ENCODE results near the gene ZNF385B. TPM values are rescaled to one million over a fixed set of nuclear protein-coding genes. Genes with fewer than 3 reads are reported as not detected.
A peak's percentile ranks its signal among the peaks of the same experiment; 100 is the strongest.

The ZNF385B gene
- total RNA-seq, 1 donor from 2014 or later: not detected

DNA sequence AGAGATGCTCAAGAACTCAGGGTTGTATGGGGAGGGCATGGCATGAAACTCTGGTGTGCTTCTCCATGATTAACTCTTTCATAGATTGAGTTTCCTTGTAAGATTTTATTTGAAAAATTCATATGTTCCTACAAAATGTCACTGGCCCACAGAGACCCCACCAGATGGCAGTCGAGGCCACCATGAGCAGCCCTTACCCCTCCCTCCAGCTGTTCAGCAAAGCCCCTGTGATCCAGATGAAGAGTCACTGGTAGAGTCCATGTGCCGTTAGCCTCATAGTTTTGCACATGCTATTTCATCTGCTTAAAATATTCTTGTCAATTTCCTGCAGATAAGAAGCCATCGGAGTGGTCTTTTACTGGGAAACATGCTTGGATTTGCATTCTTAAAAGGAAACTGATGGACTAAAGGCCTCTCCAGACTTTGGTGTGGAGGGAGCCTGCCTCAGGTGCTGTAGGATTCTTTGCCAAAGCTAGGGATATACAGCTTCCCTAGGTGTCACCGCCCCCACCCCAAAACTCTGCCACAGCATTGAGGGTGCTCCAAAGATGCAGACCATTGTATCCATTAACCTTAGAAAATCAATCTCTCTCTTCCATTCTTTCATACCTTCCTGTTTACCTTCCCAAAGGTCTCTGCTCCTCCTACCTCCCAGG is 18.8 kb downstream of the ZNF385B start:
- H3K27me3 Mint-ChIP-seq: peaks cover 6% of the 10 kb centered on the region
- H3K9me3 Mint-ChIP-seq: no peaks in the 10 kb centered on the region
- no peaks in the 10 kb centered on the region for H3K4me1 Mint-ChIP-seq
- H3K4me3 Mint-ChIP-seq: no peak overlapping the region
- no peaks in the 10 kb centered on the region for H3K36me3 Mint-ChIP-seq (ENCODE audit: low read depth)
- intact Hi-C loops (cut with micrococcal nuclease): loop anchor here (10.0 kb wide), 1 partner anchor 232 kb away; no protein-coding TSS in a partner anchor
- DNase-seq: no peak
- H3K27ac Mint-ChIP-seq: no peak overlapping the region

DNA sequence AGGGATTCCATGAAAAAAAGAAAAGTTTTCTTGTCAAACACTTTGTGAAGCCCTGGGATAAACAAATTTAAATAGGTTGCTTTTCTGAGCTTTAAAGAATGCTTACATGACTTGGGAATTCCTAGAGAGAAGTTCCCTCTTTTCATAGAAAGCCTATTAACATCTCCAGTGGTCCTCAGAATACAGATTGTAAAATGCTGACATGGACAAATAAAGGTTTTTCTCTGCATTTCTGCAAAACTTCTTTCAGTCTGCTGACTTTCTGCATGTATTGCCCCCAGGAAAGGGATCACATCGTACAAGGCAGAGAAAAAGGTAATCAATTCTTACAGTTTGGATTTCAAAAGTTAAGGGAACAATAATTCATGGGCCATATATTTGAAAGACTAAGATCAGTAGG is 20.6 kb downstream of the ZNF385B start:
- H3K4me1 Mint-ChIP-seq: no peaks in the 10 kb centered on the region
- no peaks in the 10 kb centered on the region for H3K36me3 Mint-ChIP-seq (ENCODE audit: low read depth)
- peaks cover 6% of the 10 kb centered on the region for H3K27me3 Mint-ChIP-seq
- intact Hi-C loops (cut with micrococcal nuclease): loop anchor here (10.0 kb wide), 1 partner anchor 234 kb away; no protein-coding TSS in a partner anchor
- H3K27ac Mint-ChIP-seq: no peak overlapping the region
- DNase-seq: no peak
- H3K9me3 Mint-ChIP-seq: no peaks in the 10 kb centered on the region
- no peak overlapping the region for H3K4me3 Mint-ChIP-seq

DNA sequence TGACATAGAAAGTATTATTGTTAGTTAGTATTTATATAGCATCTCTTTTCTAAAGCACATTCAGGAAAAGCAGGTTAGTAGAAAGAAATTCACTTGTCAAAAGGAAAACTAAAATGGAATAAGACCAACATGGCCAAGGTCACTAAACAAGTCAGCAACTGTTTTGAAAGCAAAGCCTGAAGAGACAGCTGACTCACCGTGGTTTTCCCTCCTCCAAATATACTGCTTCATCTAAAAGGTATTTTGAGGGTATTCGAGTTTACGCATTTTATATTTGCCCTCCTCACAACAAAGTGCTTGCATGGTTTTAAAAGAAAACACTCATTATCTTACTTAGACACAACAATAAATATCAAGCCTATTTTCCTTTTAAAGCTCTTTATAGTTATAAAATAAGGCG is 24.0 kb downstream of the ZNF385B start:
- Mint-ChIP-seq H3K9me3 (no peaks in the 10 kb centered on the region), H3K4me1 (no peaks in the 10 kb centered on the region), H3K36me3 (ENCODE audit: low read depth) (no peaks in the 10 kb centered on the region), H3K4me3 (no peak overlapping the region), H3K27ac (no peak overlapping the region), H3K27me3 (peaks cover 4% of the 10 kb centered on the region)
- intact Hi-C loops (cut with micrococcal nuclease): no loop called here
- DNase-seq: no peak

DNA sequence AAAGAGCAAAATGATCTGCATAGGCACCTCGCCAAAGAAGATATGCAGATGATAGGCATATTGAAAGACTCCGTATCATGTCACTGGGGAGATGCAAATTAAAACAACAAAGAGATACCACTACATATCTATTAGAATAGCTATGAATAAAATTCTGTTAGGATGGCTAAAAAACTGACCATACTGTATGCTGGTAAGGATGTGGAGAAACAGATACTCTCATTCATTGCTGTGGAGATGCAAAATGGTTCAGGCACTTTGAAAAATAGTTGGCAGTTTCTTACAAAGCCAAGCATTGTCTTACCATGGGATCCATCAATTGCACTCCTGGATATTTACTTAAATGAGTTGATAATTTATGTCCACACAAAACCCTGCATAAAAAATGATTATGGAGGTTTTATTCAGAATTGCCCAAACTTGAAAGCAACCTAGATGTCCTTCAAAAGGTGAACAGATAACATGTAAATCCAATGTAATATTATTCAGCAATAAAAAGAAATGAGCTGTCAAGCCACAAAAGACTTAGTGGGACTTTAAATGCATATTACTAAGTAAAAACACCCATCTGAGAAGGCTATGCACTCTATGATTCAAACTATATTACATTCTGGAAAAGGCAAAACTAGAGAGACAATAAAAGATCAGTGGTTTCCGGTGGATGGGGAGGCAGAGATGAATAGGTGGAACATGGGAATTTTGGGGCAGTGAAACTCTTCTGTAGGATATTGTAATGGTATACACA is 31.2 kb downstream of the ZNF385B start:
- H3K4me1 Mint-ChIP-seq: no peaks in the 10 kb centered on the region
- no peak overlapping the region for H3K27ac Mint-ChIP-seq

DNA sequence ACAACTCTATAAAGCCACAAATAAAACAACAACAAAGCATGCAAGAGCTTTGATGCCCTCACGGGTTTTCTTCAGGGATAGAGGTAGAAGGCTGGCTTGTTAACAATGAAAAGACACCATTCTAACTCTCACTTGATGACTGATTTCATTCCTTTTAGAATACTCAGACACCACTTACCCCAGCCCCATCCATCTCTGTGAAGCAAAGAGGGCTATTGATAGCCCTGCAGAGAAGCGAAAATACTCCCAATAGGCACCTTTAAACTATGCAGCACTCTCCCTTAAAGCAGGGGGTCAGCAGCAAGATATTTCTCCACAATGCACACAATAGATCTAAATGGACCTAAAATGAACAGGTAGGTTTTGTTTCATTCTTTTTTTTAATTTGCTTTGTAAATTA is 35.1 kb downstream of the ZNF385B start:
- Mint-ChIP-seq H3K27me3 (peaks cover 4% of the 10 kb centered on the region), H3K36me3 (ENCODE audit: low read depth) (no peaks in the 10 kb centered on the region), H3K4me1 (no peaks in the 10 kb centered on the region), H3K27ac (no peak overlapping the region), H3K4me3 (no peak overlapping the region), H3K9me3 (no peaks in the 10 kb centered on the region)
- intact Hi-C loops (cut with micrococcal nuclease): no loop called here
- no peak for DNase-seq

More for the DNA sequence above, 31.2 kb downstream of the ZNF385B start:
- Mint-ChIP-seq H3K9me3 (no peaks in the 10 kb centered on the region), H3K36me3 (ENCODE audit: low read depth) (no peaks in the 10 kb centered on the region), H3K27me3 (peaks cover 4% of the 10 kb centered on the region), H3K4me3 (no peak overlapping the region)
- DNase-seq: peak; percentile 11
- intact Hi-C loops (cut with micrococcal nuclease): no loop called here

DNA sequence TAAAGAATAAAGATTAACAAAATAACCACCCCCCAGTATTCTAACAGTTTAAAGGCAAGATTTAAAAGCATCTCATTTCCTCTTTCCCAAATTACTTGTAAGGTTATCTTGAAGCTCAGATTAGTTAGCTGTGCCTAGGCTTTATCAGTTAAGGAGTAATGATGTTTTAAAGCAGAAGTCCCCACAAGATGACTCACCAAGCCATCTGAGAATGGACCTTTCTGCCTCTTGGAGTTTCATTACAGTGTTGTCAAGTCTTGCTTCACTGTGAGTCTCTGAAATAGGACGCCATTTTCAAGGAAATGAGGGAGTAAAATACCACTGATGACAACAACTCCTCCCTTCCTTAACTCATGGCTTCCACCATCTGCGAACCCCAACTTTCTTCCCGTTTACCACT is 35.9 kb downstream of the ZNF385B start:
- Mint-ChIP-seq H3K4me3 (no peak overlapping the region), H3K27ac (no peak overlapping the region), H3K4me1 (no peaks in the 10 kb centered on the region), H3K36me3 (ENCODE audit: low read depth) (no peaks in the 10 kb centered on the region), H3K9me3 (no peaks in the 10 kb centered on the region), H3K27me3 (peaks cover 4% of the 10 kb centered on the region)
- intact Hi-C loops (cut with micrococcal nuclease): no loop called here
- no peak for DNase-seq

DNA sequence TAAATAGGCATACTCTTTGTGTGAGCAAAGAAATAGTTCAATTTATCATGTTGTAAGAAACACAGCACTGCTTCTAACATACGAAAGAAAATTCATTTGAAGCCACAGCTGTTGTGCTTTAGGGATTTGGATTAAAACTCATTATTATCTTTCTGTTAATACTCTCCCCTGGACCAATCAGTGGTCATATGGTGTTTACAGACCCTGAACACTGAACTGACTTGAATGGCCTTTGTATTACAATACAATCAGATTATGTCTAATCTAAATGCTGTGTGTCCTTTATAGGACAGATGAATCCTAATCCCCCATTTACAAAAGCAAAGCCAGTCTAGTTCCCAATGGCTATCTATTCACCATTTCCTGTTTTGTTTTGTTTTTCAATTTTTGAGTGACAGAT is 36.5 kb downstream of the ZNF385B start:
- H3K36me3 Mint-ChIP-seq (ENCODE audit: low read depth): no peaks in the 10 kb centered on the region
- no peak overlapping the region for H3K27ac Mint-ChIP-seq
- no peak overlapping the region for H3K4me3 Mint-ChIP-seq
- intact Hi-C loops (cut with micrococcal nuclease): no loop called here
- peak; percentile 4 for DNase-seq
- H3K4me1 Mint-ChIP-seq: no peaks in the 10 kb centered on the region
- H3K27me3 Mint-ChIP-seq: peaks cover 4% of the 10 kb centered on the region
- no peaks in the 10 kb centered on the region for H3K9me3 Mint-ChIP-seq

DNA sequence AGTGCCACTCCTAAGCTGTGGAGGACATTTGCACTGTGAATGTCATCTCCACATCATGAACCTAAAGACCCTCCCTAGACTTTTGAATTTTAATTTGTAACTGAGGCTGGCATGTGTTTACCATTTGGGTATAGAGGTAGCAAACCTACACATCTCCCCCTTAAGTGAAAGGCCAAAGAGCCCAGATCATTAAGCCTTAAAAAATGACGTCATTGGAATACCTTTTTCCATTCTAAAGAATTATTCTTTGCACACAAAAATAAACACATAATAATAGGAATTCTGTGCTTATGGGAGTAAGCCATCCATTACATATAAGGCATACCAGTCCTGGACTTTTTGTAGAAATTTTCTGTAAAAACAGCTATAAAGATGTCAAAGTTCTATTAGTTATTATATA is 38.9 kb downstream of the ZNF385B start:
- intact Hi-C loops (cut with micrococcal nuclease): no loop called here
- no peaks in the 10 kb centered on the region for H3K9me3 Mint-ChIP-seq
- peaks cover 4% of the 10 kb centered on the region for H3K27me3 Mint-ChIP-seq

DNA sequence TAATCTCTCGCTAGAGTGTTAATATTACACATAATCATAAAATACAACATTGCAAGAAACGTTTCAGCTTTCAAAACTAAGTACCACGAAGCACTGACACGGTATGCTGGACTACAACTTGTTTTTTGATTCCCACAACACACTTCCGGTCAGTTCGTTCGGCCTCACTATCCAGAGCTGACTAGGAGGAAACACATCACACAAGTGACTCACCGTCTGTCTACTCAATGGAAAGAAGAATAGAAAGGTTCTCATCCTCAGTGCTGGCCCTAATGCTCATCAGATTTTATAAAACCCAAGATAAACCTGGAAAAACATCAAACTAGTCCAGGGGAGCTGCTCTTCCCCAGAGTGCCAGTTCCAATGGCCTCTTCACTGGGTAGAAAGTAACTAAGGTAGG is 42.9 kb downstream of the ZNF385B start:
- no peak for DNase-seq
- Mint-ChIP-seq H3K27me3 (no peaks in the 10 kb centered on the region), H3K4me1 (no peaks in the 10 kb centered on the region), H3K9me3 (no peaks in the 10 kb centered on the region), H3K36me3 (ENCODE audit: low read depth) (no peaks in the 10 kb centered on the region), H3K4me3 (no peak overlapping the region), H3K27ac (no peak overlapping the region)
- intact Hi-C loops (cut with micrococcal nuclease): no loop called here

More for the DNA sequence above, 38.9 kb downstream of the ZNF385B start:
- Mint-ChIP-seq H3K4me3 (no peak overlapping the region), H3K4me1 (no peaks in the 10 kb centered on the region), H3K27ac (no peak overlapping the region), H3K36me3 (ENCODE audit: low read depth) (no peaks in the 10 kb centered on the region)
- no peak for DNase-seq

DNA sequence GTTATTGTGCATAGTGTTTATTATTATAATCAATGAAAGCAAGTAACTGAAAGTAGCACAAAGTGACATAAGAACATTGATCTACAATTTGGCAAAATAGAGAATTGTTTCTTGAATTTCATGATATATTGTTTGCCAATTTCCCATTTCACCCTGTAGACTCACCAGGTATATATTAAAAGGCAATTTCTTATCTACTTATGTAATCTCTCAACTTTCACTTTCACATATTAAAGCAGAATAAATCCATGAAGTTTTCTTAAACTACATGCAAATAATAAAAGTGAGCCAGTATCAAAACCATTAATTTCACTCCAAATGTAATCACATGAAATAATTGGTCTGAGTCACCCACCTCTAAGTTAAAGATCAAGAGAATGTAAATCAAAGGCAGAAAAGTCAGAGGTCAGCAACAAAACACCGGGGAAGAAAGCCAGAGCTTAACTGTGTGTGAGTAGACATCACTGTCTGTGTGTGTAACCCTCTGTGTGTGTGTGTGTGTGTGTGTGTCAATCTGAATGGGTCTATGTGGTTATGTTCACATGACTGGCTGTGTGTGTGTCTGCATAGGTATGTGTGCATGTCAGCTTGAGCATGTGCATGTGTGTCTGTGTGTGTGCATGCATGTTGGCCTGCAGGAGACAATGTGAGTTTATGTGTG is 44.1 kb downstream of the ZNF385B start:
- H3K27ac Mint-ChIP-seq: no peak overlapping the region
- H3K36me3 Mint-ChIP-seq (ENCODE audit: low read depth): no peaks in the 10 kb centered on the region
- H3K27me3 Mint-ChIP-seq: no peaks in the 10 kb centered on the region
- no peak overlapping the region for H3K4me3 Mint-ChIP-seq
- no peaks in the 10 kb centered on the region for H3K9me3 Mint-ChIP-seq
- no peaks in the 10 kb centered on the region for H3K4me1 Mint-ChIP-seq
- intact Hi-C loops (cut with micrococcal nuclease): no loop called here
- DNase-seq: no peak

DNA sequence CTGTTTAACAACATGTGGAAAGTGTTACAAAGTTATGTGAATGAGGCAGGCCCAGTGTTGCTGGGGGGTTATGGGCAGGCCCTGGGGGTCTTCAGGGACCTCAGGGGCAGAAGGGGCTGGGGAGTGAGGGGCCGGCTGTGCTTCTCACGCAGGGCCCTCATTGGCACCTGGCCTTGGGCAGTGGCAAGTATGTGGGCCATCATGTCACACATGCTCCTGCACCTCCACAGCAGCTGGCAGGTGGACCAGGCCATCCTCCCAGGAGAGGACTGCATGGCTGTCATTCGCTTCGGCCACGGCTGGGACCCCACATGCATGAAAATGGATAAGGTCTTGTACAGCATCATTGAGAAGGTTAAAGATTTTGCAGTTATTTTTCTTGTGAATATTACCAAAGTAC is 47.4 kb downstream of the ZNF385B start:
- Mint-ChIP-seq H3K9me3 (no peaks in the 10 kb centered on the region), H3K27me3 (no peaks in the 10 kb centered on the region), H3K4me1 (no peaks in the 10 kb centered on the region), H3K27ac (no peak overlapping the region), H3K4me3 (no peak overlapping the region), H3K36me3 (ENCODE audit: low read depth) (no peaks in the 10 kb centered on the region)
- DNase-seq: no peak
- intact Hi-C loops (cut with micrococcal nuclease): no loop called here

DNA sequence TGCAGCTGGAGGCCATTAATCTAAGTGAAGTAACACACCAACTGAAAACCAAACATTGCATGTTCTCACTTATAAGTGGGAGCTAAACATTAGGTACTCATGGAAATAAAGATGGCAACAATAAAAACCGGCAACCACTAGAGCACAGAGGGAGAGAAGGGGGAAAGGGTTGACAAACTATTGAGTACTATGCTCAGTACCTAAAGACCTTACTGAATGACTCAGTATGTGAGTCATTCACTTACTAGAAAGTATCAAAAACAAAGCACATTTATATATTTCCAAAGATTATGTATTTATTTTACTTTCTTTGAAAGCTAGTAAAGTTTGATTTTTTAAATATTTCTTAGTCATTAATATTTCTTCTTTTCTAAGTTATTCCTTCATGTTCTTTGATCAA is 48.9 kb downstream of the ZNF385B start:
- intact Hi-C loops (cut with micrococcal nuclease): no loop called here
- no peaks in the 10 kb centered on the region for H3K4me1 Mint-ChIP-seq
- H3K27me3 Mint-ChIP-seq: no peaks in the 10 kb centered on the region
- H3K9me3 Mint-ChIP-seq: no peaks in the 10 kb centered on the region
- no peak overlapping the region for H3K27ac Mint-ChIP-seq
- DNase-seq: no peak
- H3K36me3 Mint-ChIP-seq (ENCODE audit: low read depth): no peaks in the 10 kb centered on the region
- H3K4me3 Mint-ChIP-seq: no peak overlapping the region

DNA sequence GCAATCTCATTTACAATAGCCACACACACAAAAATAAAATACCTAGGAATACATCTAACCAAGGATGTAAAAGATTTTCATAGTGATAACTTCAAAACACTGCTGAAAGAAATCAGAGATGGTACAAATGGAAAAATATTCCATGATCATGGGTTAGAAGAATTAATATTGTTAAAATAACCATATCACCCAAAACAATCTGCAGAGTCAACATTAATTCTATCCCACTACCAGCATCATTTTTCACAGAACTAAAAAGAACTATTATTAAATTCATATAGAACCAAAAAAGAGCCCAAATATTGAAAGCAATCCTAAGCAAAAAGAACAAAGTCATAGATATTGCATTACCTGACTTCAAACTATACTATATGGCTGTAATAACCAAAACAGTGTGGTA is 50.4 kb downstream of the ZNF385B start:
- no peaks in the 10 kb centered on the region for H3K4me1 Mint-ChIP-seq
- H3K27me3 Mint-ChIP-seq: no peaks in the 10 kb centered on the region
- intact Hi-C loops (cut with micrococcal nuclease): no loop called here
- H3K36me3 Mint-ChIP-seq (ENCODE audit: low read depth): no peaks in the 10 kb centered on the region
- DNase-seq: no peak
- H3K9me3 Mint-ChIP-seq: no peaks in the 10 kb centered on the region
- no peak overlapping the region for H3K27ac Mint-ChIP-seq
- H3K4me3 Mint-ChIP-seq: no peak overlapping the region

DNA sequence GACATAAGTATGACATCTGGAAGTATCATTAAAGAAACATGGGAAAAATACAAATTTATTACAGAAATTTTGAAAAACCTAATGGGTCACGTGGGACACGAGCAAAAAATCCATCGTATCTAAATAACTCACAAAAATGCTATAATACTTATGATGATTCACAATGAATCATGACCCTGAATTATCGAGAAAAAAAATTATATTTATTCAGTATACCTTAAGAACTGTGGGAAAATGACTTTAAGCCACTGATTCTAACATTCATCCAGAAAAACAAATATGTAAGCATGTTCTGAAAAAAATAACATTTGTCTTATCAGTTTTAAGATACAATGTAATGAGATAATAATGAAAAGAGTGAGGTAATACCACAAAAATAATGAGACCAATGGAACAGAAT is 51.8 kb downstream of the ZNF385B start:
- Mint-ChIP-seq H3K4me1 (no peaks in the 10 kb centered on the region), H3K36me3 (ENCODE audit: low read depth) (no peaks in the 10 kb centered on the region)
- intact Hi-C loops (cut with micrococcal nuclease): no loop called here

More for the DNA sequence above, 51.8 kb downstream of the ZNF385B start:
- Mint-ChIP-seq H3K27me3 (no peaks in the 10 kb centered on the region), H3K9me3 (no peaks in the 10 kb centered on the region), H3K4me3 (no peak overlapping the region), H3K27ac (no peak overlapping the region)
- DNase-seq: no peak

Data from activated CD4-positive, alpha-beta T cell treated with anti-CD3 and anti-CD28 coated beads, Interleukin-2, amount 10 ng/mL, durations not matched to agents 24 days and 14 days (primary cell).